ENCODE results near the gene PBX1.

- TF ChIP-seq POLR2A (IDR thresholded peaks at IDR 0.05) (no peak), CTCF (IDR thresholded peaks at IDR 0.05) (no peak)
Measured at GRCh38 chr1:164784960-164785359, 226.0 kb downstream of the PBX1 start.

All from esophagus squamous epithelium (tissue), 4 donors.